SK-N-MC (cell line): ENCODE data around the gene EEIG1.

ENCODE experiments used
- EZH2 ChIP-seq: fragments of 200-600 bp; sonication (generic); IDR thresholded peaks from one replicate; pipeline ENCODE4 v1.6.1; 2017; ENCODE audit warnings: antibody characterized with exemption
- FOXP2 ChIP-seq: optimal IDR thresholded peaks from 2 replicates; pipeline ENCODE3; 2011; ENCODE audit warnings: mild to moderate bottlenecking, moderate library complexity; ENCODE audit not compliant: insufficient read depth; ENCODE audit errors: extremely low read length, control extremely low read depth
- POLR2AphosphoS5 ChIP-seq: IDR thresholded peaks from 2 replicates; pipeline ENCODE4 v1.6.1; 2012; ENCODE audit warnings: mild to moderate bottlenecking, low read depth, low read length, borderline replicate concordance

DNA sequence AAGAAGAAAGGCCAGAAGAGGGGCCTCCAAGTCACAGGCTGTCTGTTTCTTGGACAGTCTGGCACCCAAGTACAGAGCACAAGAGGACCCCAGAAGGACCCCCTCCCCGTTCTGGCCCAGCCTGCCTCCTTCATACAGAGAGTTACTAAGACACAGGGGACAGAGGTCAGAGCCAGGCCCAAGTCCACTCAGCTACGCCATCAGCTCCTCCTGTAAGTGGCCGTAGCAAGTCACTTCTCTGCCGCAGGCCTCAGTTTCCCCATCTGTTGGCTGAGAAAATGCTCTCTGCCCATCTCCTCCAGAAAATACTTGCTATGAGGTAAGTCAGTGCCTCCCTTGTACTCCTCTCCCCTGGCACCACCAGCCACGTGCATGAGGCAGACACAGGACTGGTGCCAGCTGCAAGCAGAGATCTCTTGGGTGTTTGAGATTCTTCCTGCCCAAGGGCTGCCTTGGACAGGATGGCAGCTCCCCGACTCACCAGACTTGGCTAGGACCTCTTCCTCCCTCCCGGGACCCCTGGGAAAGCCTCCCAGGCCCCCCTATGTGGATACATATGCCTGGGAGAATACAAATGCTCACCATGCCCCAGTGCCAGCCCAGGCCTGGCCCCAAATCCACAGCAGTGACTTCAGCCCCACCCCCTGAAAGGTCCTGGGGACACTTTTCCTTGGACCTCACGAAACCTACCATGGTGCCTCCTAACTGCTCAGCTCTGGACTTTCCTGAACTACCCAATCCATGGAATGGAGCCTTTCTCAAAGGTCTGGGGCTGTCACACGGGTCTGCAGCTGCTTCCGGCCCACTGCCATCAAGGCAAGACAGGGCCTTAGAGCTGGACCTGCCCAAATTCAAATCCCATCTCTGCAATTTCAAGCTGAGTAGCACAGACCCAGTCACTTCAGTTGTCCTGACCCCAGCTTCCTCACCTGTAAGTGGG lies 5.1 kb downstream of the EEIG1 start:
- no peak for TF ChIP-seq EZH2
- TF ChIP-seq POLR2AphosphoS5 = no peak
- TF ChIP-seq FOXP2 = no peak
